ENCODE data around the gene SLC22A8. TPM values are rescaled to one million over a fixed set of nuclear protein-coding genes. Genes with fewer than 3 reads are reported as not detected.

Gene SLC22A8
- total and polyA plus RNA-seq, 2 donors (not counting 1 experiment from before 2014, with no cell fraction given): not detected

DNA sequence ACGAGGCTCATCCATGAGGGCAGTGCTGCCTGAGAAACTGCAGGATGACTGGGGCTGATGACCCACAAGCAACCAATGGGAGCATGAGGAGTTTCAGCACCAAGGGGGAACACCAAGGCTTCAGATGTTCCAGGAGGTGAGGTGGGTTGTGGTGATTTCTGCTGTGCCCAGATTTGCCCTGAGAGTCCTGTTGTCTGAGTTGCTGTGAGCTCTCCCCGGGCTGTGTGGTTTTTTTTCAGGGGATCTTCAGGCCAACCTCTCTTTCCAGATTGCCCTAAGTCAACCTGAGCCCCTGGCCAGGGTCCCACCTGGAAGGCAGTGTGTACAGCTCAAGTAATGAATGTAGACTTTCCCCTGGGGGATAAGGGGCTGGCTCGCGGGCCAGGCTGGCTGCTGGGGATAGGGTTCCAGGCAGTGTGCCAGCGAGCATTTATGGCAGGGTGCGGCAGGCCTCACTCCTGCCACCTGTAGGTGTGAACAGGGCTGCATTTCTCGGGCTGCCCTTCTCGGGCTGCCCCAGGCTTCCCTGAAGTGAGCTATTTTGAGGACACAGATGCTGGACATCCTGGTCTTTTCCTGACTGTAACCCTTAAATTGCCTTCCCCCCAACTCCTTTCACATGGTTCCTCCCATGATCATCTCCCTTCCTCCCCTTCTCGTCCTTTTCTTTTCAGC, 40.7 kb downstream of the SLC22A8 start:
- Histone ChIP-seq H3K27me3 (replicated peaks in 1 of 4; ENCODE audit: control extremely low read depth in 1 of 4, control insufficient read depth in 3 of 4, insufficient read depth in 4 of 4, low read length in 3 of 4) (peaks cover 0 to 3% (median 0%) of the 10 kb centered on the region in 4 experiments), H3K9me3 (ENCODE audit: control extremely low read depth in 1 of 3, control insufficient read depth in 2 of 3, insufficient read depth in 1 of 3, low read length in 2 of 3) (no peaks in the 10 kb centered on the region), H3K4me2 (replicated peaks; ENCODE audit: low read depth, low read length, poor library complexity, severe bottlenecking) (no peak overlapping the region), H4K20me1 (ENCODE audit: control insufficient read depth, insufficient read depth, low read length, poor library complexity, severe bottlenecking) (no peaks in the 10 kb centered on the region), H3K27ac (ENCODE audit: low read length in 2 of 2) (no peak overlapping the region), H3K9ac (ENCODE audit: low read length) (no peak overlapping the region), H2AFZ (ENCODE audit: insufficient read depth, low read depth, low read length, poor library complexity, severe bottlenecking) (no peak overlapping the region), H3K4me1 (ENCODE audit: control insufficient read depth in 2 of 2, insufficient read depth in 2 of 2, low read length in 2 of 2) (no peaks in the 10 kb centered on the region), H3K79me2 (ENCODE audit: control insufficient read depth, insufficient read depth, low read length) (no peaks in the 10 kb centered on the region), H3K36me3 (replicated peaks in 1 of 2; ENCODE audit: control extremely low read depth in 1 of 2, control insufficient read depth in 1 of 2, extremely low read depth in 1 of 2, insufficient read depth in 2 of 2, low read length in 1 of 2) (no peaks in the 10 kb centered on the region), H3K4me3 (ENCODE audit: control extremely low read depth in 1 of 5, extremely low read depth in 1 of 5, insufficient read depth in 1 of 5, low read depth in 2 of 5, low read length in 4 of 5) (no peak overlapping the region)
- CTCF ChIA-PET: interaction anchor here (1.4 to 3.4 kb wide), 2 partner anchors 68 to 71 kb away, joined by 6 to 35 read pairs; no protein-coding TSS in a partner anchor
- no peak for TF ChIP-seq EZH2 (IDR thresholded peaks at IDR 0.05; ENCODE audit: borderline replicate concordance, insufficient read depth, low read depth, low read length, poor library complexity, severe bottlenecking)
- peak; percentile 29 for TF ChIP-seq CTCF (IDR thresholded peaks at IDR 0.05)
- H3K27me3 Mint-ChIP-seq: peaks cover 24% of the 10 kb centered on the region
- POLR2A ChIA-PET: no interaction called here
- H3K9me3 Mint-ChIP-seq (ENCODE audit: insufficient read depth): no peaks in the 10 kb centered on the region
- intact Hi-C loops (cut with micrococcal nuclease): no loop called here
- 31% methylated on average over 6 of the region's 9 CpGs for WGBS (ENCODE audit: insufficient coverage)
- H3K4me3 Mint-ChIP-seq: no peak overlapping the region
- no peaks in the 10 kb centered on the region for H3K4me1 Mint-ChIP-seq
- no peak for DNase-seq
- H3K27ac Mint-ChIP-seq: no peak overlapping the region
- ATAC-seq (ENCODE audit: low read depth): no peak

GRCh38 chr11:62965574-62965973, 50.1 kb downstream of the SLC22A8 start:
- Mint-ChIP-seq H3K9me3 (ENCODE audit: insufficient read depth) (no peaks in the 10 kb centered on the region), H3K4me3 (no peak overlapping the region), H3K27me3 (peaks cover 40% of the 10 kb centered on the region), H3K27ac (no peak overlapping the region), H3K4me1 (no peaks in the 10 kb centered on the region)
- H3K4me2 ChIP-seq (replicated peaks; ENCODE audit: low read depth, low read length, poor library complexity, severe bottlenecking): no peak overlapping the region
- no peaks in the 10 kb centered on the region for H4K20me1 ChIP-seq (ENCODE audit: control insufficient read depth, insufficient read depth, low read length, poor library complexity, severe bottlenecking)
- H3K9me3 ChIP-seq (ENCODE audit: control extremely low read depth in 1 of 3, control insufficient read depth in 2 of 3, insufficient read depth in 1 of 3, low read length in 2 of 3): no peaks in the 10 kb centered on the region
- H3K79me2 ChIP-seq (ENCODE audit: control insufficient read depth, insufficient read depth, low read length): no peaks in the 10 kb centered on the region
- no peaks in the 10 kb centered on the region for H3K36me3 ChIP-seq (replicated peaks in 1 of 2; ENCODE audit: control extremely low read depth in 1 of 2, control insufficient read depth in 1 of 2, extremely low read depth in 1 of 2, insufficient read depth in 2 of 2, low read length in 1 of 2)
- H2AFZ ChIP-seq (ENCODE audit: insufficient read depth, low read depth, low read length, poor library complexity, severe bottlenecking): no peak overlapping the region
- ChIA-PET CTCF (no interaction called here), POLR2A (no interaction called here)
- no peak overlapping the region for H3K9ac ChIP-seq (ENCODE audit: low read length)
- ATAC-seq (ENCODE audit: low read depth) (no peak), DNase-seq (no peak)
- no peaks in the 10 kb centered on the region for H3K4me1 ChIP-seq (ENCODE audit: control insufficient read depth in 2 of 2, insufficient read depth in 2 of 2, low read length in 2 of 2)
- intact Hi-C loops (cut with micrococcal nuclease): no loop called here
- peaks cover 0 to 3% (median 1%) of the 10 kb centered on the region in 4 experiments for H3K27me3 ChIP-seq (replicated peaks in 1 of 4; ENCODE audit: control extremely low read depth in 1 of 4, control insufficient read depth in 3 of 4, insufficient read depth in 4 of 4, low read length in 3 of 4)
- 80% methylated on average over 1 of the region's 2 CpGs for WGBS (ENCODE audit: insufficient coverage)
- H3K27ac ChIP-seq (ENCODE audit: low read length in 2 of 2): no peak overlapping the region
- TF ChIP-seq EZH2 (IDR thresholded peaks at IDR 0.05; ENCODE audit: borderline replicate concordance, insufficient read depth, low read depth, low read length, poor library complexity, severe bottlenecking) (no peak), CTCF (IDR thresholded peaks at IDR 0.05) (no peak)
- H3K4me3 ChIP-seq (ENCODE audit: control extremely low read depth in 1 of 5, extremely low read depth in 1 of 5, insufficient read depth in 1 of 5, low read depth in 2 of 5, low read length in 4 of 5): no peak overlapping the region
